Measurements from ENCODE around the gene CYP3A7. TPM values are rescaled to one million over a fixed set of nuclear protein-coding genes. Genes with fewer than 3 reads are reported as not detected.

The CYP3A7 gene
- total and polyA plus RNA-seq, 9 of the 15 experiments (the other 6 are each of a cell fraction or from before 2014, with no cell fraction given), result 0.20 TPM; not detected in 8

- TF ChIP-seq REST (IDR thresholded peaks at IDR 0.05; ENCODE audit: borderline replicate concordance), result no peak
- no peak for TF ChIP-seq REST (CRISPR knock-in tag; IDR thresholded peaks at IDR 0.05; ENCODE audit: low read depth)
- TF ChIP-seq FOXA1 (IDR thresholded peaks at IDR 0.05; ENCODE audit: borderline replicate concordance), result no peak
- TF ChIP-seq RBM34 (IDR thresholded peaks at IDR 0.05; ENCODE audit: borderline replicate concordance, insufficient read depth, low read length), result no peak
- 0 out of 4 replicates have a peak, but pooled peaks of 1 of the 2 experiments have one; percentile 21 for TF ChIP-seq KDM1A (IDR thresholded peaks at IDR 0.05)
- no peak for TF ChIP-seq ZNF174 (CRISPR knock-in tag; IDR thresholded peaks at IDR 0.05)
- no peak for TF ChIP-seq RNF2 (IDR thresholded peaks at IDR 0.05)
- no peak for TF ChIP-seq MTA1 (IDR thresholded peaks at IDR 0.05; ENCODE audit: borderline replicate concordance)
- no peak for TF ChIP-seq GABPB2 (CRISPR knock-in tag; conservative IDR thresholded peaks at IDR 0.05)
Measured at GRCh38 chr7:99752356-99752755, 17.4 kb upstream of the CYP3A7 start (continued).
